OCI-LY7 (cell line): ENCODE data around the gene TUBB3. TPM values are rescaled to one million over a fixed set of nuclear protein-coding genes. Genes with fewer than 3 reads are reported as not detected.
A peak's percentile ranks its signal among the peaks of the same experiment; 100 is the strongest.

Experiments used
- BruUV-seq: library from RNA; stranded (reverse); fragments of 400-500 nt; replicated peaks from 2 replicates; lab custom pipeline; 2021; lab: Mats Ljungman, UMichigan
- CTCF ChIA-PET: fragments of 300-600 bp; sonication (Branson Sonifier 250); formaldehyde crosslinking; loops from one replicate; lab custom pipeline; 2022; ENCODE audit warnings: antibody characterized with exemption; ENCODE audit not compliant: unreplicated experiment; lab: Charles Lee
- POLR2A ChIA-PET: fragments of 300-600 bp; sonication (Branson Sonifier 250); formaldehyde crosslinking; loops from one replicate; lab custom pipeline; 2022; ENCODE audit warnings: antibody characterized with exemption; lab: Charles Lee
- DNase-seq: peaks from one replicate; pipeline ENCODE4 v3.0.0-alpha.2; 2015; ENCODE audit warnings: low spot score
- H2AFZ ChIP-seq: fragments of 200-600 bp; sonication (generic), shearing (Covaris generic); 2 replicates; pipeline ENCODE4 v1.6.1; 2014; ENCODE audit warnings: mild to moderate bottlenecking, antibody characterized with exemption, low read length, moderate library complexity
- H3K27ac ChIP-seq: fragments of 200-600 bp; sonication (generic); 2 replicates; pipeline ENCODE4 v1.5.1; 2014; ENCODE audit warnings: mixed run types, low read depth, mild to moderate bottlenecking, moderate library complexity, low read length, inconsistent platforms; ENCODE audit not compliant: poor library complexity, severe bottlenecking
- H3K36me3 ChIP-seq: fragments of 200-600 bp; sonication (generic); 2 replicates; pipeline ENCODE4 v1.6.1; 2014; ENCODE audit warnings: mild to moderate bottlenecking, antibody characterized with exemption, low read length, moderate library complexity, mixed read lengths; ENCODE audit not compliant: insufficient read depth
- H3K4me1 ChIP-seq: fragments of 200-600 bp; sonication (generic); 2 replicates; pipeline ENCODE4 v1.5.1; 2014; ENCODE audit warnings: mild to moderate bottlenecking, low read length; ENCODE audit not compliant: insufficient read depth, poor library complexity, severe bottlenecking
- H3K4me2 ChIP-seq: fragments of 200-600 bp; sonication (generic); 2 replicates; pipeline ENCODE4 v1.6.1; 2014; ENCODE audit warnings: mild to moderate bottlenecking, low read length
- H3K4me3 ChIP-seq: fragments of 200-600 bp; sonication (generic); 2 replicates; pipeline ENCODE4 v1.5.1; 2014; ENCODE audit warnings: mild to moderate bottlenecking, low read depth, low read length; ENCODE audit not compliant: poor library complexity, severe bottlenecking
- H3K79me2 ChIP-seq: fragments of 200-600 bp; sonication (generic); 2 replicates; pipeline ENCODE4 v1.6.1; 2016; ENCODE audit warnings: low read depth, mild to moderate bottlenecking, low read length, moderate library complexity, mixed read lengths; ENCODE audit not compliant: insufficient read depth
- H3K9me2 ChIP-seq: fragments of 200-600 bp; sonication (generic); 2 replicates; pipeline ENCODE4 v1.6.1; 2016; ENCODE audit warnings: mild to moderate bottlenecking, low read length, mixed read lengths; ENCODE audit not compliant: insufficient read depth
- H3K9me3 ChIP-seq: fragments of 200-600 bp; sonication (generic); 2 replicates; pipeline ENCODE4 v1.6.1; 2014; ENCODE audit warnings: mild to moderate bottlenecking, mixed run types, low read length, mixed read lengths
- H4K20me1 ChIP-seq: fragments of 200-600 bp; sonication (generic); 2 replicates; pipeline ENCODE4 v1.6.1; 2014; ENCODE audit warnings: mild to moderate bottlenecking, antibody characterized with exemption, low read length, moderate library complexity, mixed read lengths; ENCODE audit not compliant: insufficient read depth
- EZH2phosphoT487 ChIP-seq: fragments of 200-600 bp; sonication (generic); IDR thresholded peaks from 2 replicates; pipeline ENCODE4 v1.6.1; 2018; ENCODE audit warnings: low read depth, borderline replicate concordance, mild to moderate bottlenecking, mixed run types, antibody characterized with exemption, low read length, moderate library complexity, mixed read lengths
- intact Hi-C: fragments of 100-400 bp; cut with micrococcal nuclease; formaldehyde crosslinking; loops from one replicate; pipeline ENCODE4 v1.10.0; 2022; ENCODE audit not compliant: unreplicated experiment
- total RNA-seq, 2 experiments: library from RNA; depleted of rRNA in 1 of 2; stranded (reverse); fragments of >200 nt in 1 of 2; shearing (Covaris generic) in 1 of 2; gene quantifications; 2 replicates each; pipeline ENCODE4 v1.2.3, GENCODE V29; 2014 to 2022
- TF ChIP-seq, protein P1 (sequence below): fragments of 200-600 bp; sonication (generic); conservative IDR thresholded peaks from 2 replicates; pipeline ENCODE4 v1.5.1; 2014; ENCODE audit warnings: mild to moderate bottlenecking, antibody characterized with exemption, low read length, moderate library complexity, mixed read lengths

Gene TUBB3
- total RNA-seq, 2 experiments from 2014 or later = 63.7 to 192 TPM

DNA sequence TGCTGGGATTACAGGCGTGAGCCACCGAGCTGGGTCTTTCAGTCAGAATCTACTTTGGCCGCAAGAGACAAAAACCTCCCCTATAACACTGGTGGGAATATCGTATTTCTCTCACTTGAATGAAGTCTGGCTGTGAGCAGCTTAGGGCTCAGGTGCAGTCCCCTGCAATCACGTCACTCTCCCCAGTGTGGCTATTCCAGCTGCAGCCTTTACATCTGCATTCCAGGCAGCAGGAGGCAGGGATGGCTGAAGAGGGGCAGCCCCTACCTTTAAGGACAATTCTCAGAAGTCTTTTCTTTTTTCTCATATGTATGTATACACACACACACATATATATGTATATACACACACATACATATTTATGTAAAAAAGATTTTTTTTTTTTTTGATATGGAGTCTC is 28.4 kb downstream of the TUBB3 start:
- DNase-seq = no peak
- H3K4me3 ChIP-seq = peak overlapping the region; percentile 78
- ChIA-PET CTCF (no interaction called here), POLR2A (interaction anchor here (1.0 to 2.0 kb wide), 3 partner anchors 18 to 29 kb away, joined by 6 to 13 read pairs (median 6); no protein-coding TSS in a partner anchor)
- peaks cover 84% of the 10 kb centered on the region for H3K4me1 ChIP-seq
- H2AFZ ChIP-seq = no peak overlapping the region
- H3K4me2 ChIP-seq = peak overlapping the region; percentile 86
- intact Hi-C loops = no loop called here
- no peaks in the 10 kb centered on the region for H3K9me2 ChIP-seq
- no peaks in the 10 kb centered on the region for H3K9me3 ChIP-seq
- BruUV-seq = TSS peak; percentile 59
- H3K36me3 ChIP-seq = peaks cover 61% of the 10 kb centered on the region
- peaks cover 63% of the 10 kb centered on the region for H3K79me2 ChIP-seq
- H4K20me1 ChIP-seq = no peaks in the 10 kb centered on the region
- peak overlapping the region; percentile 97 for H3K27ac ChIP-seq
- no peak for TF ChIP-seq EZH2phosphoT487
- TF ChIP-seq, protein P1, sequence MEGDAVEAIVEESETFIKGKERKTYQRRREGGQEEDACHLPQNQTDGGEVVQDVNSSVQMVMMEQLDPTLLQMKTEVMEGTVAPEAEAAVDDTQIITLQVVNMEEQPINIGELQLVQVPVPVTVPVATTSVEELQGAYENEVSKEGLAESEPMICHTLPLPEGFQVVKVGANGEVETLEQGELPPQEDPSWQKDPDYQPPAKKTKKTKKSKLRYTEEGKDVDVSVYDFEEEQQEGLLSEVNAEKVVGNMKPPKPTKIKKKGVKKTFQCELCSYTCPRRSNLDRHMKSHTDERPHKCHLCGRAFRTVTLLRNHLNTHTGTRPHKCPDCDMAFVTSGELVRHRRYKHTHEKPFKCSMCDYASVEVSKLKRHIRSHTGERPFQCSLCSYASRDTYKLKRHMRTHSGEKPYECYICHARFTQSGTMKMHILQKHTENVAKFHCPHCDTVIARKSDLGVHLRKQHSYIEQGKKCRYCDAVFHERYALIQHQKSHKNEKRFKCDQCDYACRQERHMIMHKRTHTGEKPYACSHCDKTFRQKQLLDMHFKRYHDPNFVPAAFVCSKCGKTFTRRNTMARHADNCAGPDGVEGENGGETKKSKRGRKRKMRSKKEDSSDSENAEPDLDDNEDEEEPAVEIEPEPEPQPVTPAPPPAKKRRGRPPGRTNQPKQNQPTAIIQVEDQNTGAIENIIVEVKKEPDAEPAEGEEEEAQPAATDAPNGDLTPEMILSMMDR = no peak

DNA sequence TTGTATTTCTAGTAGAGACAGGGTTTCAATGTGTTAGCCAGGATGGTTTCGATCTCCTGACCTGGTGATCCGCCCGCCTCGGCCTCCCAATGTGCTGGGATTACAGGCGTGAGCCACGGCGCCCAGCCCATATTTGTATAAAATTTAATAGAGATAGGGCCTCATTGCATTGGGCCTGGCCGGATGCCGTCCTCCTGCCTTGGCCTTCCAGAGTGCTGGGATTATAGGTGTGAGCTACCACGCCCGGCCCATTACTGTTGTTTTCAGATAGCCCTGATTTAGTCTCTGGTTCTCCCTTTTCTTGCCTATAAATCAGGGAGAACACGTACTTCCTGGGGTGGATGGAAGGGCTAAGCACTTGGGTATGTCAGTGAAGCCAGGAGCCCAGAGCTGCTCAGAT is 28.9 kb downstream of the TUBB3 start:
- H3K9me3 ChIP-seq = no peaks in the 10 kb centered on the region
- H4K20me1 ChIP-seq = no peaks in the 10 kb centered on the region
- intact Hi-C loops = no loop called here
- TF ChIP-seq, protein P1 = no peak
- TF ChIP-seq EZH2phosphoT487 = no peak
- H3K4me3 ChIP-seq = peak overlapping the region; percentile 65
- no peaks in the 10 kb centered on the region for H3K9me2 ChIP-seq
- no peak overlapping the region for H2AFZ ChIP-seq
- H3K4me2 ChIP-seq = peak overlapping the region; percentile 86
- peaks cover 66% of the 10 kb centered on the region for H3K36me3 ChIP-seq
- no TSS peak for BruUV-seq
- ChIA-PET POLR2A (interaction anchor here (1.1 to 1.6 kb wide), 2 partner anchors 18 to 29 kb away, joined by 6 to 7 read pairs; partner anchors contain the start of gene TUBB3), CTCF (no interaction called here)
- no peak for DNase-seq
- H3K4me1 ChIP-seq = peaks cover 84% of the 10 kb centered on the region
- peaks cover 66% of the 10 kb centered on the region for H3K79me2 ChIP-seq
- peak overlapping the region; percentile 97 for H3K27ac ChIP-seq

DNA sequence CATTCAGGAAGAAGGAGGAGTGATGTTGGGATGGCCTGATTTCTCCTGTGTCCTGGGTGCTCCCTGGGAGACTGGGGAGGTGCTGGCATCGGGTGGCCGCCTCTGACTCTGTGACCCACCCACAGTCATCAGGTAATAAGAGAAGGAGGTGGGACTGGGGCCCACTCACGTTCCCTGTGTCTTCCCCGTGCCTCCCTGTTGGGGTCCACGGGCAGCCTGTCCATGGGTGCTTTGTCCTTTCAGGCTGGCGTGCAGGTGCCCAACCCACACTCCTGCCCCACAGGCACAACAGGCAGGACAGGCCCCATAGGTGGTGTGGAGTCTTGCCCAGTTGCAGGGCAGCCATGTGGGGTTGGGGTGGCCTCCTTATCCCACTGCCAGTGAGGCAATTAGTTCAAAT is 29.4 kb downstream of the TUBB3 start:
- POLR2A ChIA-PET = interaction anchor here (1.1 to 1.6 kb wide), 2 partner anchors 17 to 29 kb away, joined by 6 to 7 read pairs; partner anchors contain the start of gene TUBB3
- DNase-seq = no peak
- Histone ChIP-seq H3K27ac (peak overlapping the region; percentile 97), H3K9me3 (no peaks in the 10 kb centered on the region), H3K36me3 (peaks cover 71% of the 10 kb centered on the region), H3K4me1 (peaks cover 84% of the 10 kb centered on the region), H3K9me2 (no peaks in the 10 kb centered on the region), H4K20me1 (no peaks in the 10 kb centered on the region), H3K4me2 (peak overlapping the region; percentile 86), H2AFZ (no peak overlapping the region), H3K4me3 (peak overlapping the region; percentile 65), H3K79me2 (peaks cover 71% of the 10 kb centered on the region)
- BruUV-seq = no TSS peak
- CTCF ChIA-PET = no interaction called here
- TF ChIP-seq EZH2phosphoT487 = no peak
- TF ChIP-seq, protein P1 = no peak
- intact Hi-C loops = no loop called here
